Smooth muscle cell (in vitro differentiated cells): Measurements from ENCODE around the gene SERTAD1. TPM values are rescaled to one million over a fixed set of nuclear protein-coding genes. Genes with fewer than 3 reads are reported as not detected.

Experiments used
- DNase-seq: peaks from one replicate; lab custom pipeline; 2025; ENCODE audit not compliant: unreplicated experiment; lab: John Stamatoyannopoulos, UW
- H2AFZ ChIP-seq: fragments of 200-600 bp; sonication (generic); 2 replicates; pipeline ENCODE4 v1.6.0; 2016; ENCODE audit warnings: antibody characterized with exemption, low read depth, mild to moderate bottlenecking
- H3F3A ChIP-seq: fragments of 200-600 bp; sonication (generic); 2 replicates; pipeline ENCODE4 v1.6.0; 2017; ENCODE audit warnings: antibody characterized with exemption, low read depth
- H3K27ac ChIP-seq: fragments of 200-600 bp; sonication (generic); 2 replicates; pipeline ENCODE4 v1.5.1; 2016; ENCODE audit warnings: low read depth, mild to moderate bottlenecking
- H3K27me3 ChIP-seq: fragments of 200-600 bp; sonication (generic); 2 replicates; pipeline ENCODE4 v1.6.1; 2016; ENCODE audit warnings: low read depth, mild to moderate bottlenecking
- H3K36me3 ChIP-seq: fragments of 200-600 bp; sonication (generic); 2 replicates; pipeline ENCODE4 v1.5.1; 2016; ENCODE audit warnings: low read depth
- H3K4me1 ChIP-seq: fragments of 200-600 bp; sonication (generic); 2 replicates; pipeline ENCODE4 v1.5.1; 2016; ENCODE audit warnings: low read depth
- H3K4me2 ChIP-seq: fragments of 200-600 bp; sonication (generic); 2 replicates; pipeline ENCODE4 v1.6.0; 2016; ENCODE audit warnings: mild to moderate bottlenecking
- H3K4me3 ChIP-seq: fragments of 200-600 bp; sonication (generic); 2 replicates; pipeline ENCODE4 v1.5.1; 2016; ENCODE audit warnings: mild to moderate bottlenecking
- H3K79me2 ChIP-seq: fragments of 200-600 bp; sonication (generic); 2 replicates; pipeline ENCODE4 v1.6.0; 2016; ENCODE audit warnings: low read depth, mild to moderate bottlenecking
- H3K9ac ChIP-seq: fragments of 200-600 bp; sonication (generic); 2 replicates; pipeline ENCODE4 v1.6.0; 2016; ENCODE audit warnings: low read depth
- H3K9me3 ChIP-seq: fragments of 200-600 bp; sonication (generic); replicated peaks from 2 replicates; pipeline ENCODE4 v1.5.1; 2016; ENCODE audit warnings: low read depth
- H4K20me1 ChIP-seq: fragments of 200-600 bp; sonication (generic); 2 replicates; pipeline ENCODE4 v1.6.0; 2016; ENCODE audit warnings: low read depth
- WGBS: methylation state at CpG from one replicate; pipeline ENCODE4 v1.1.7; 2016; ENCODE audit warnings: low lambda C conversion rate; 5-methylcytosine and 5-hydroxymethylcytosine counted together
- polyA plus RNA-seq: library from polyadenylated mRNA; unstranded; fragments of >200 nt; fragmentation: Nextera tagmentation; extraction: Ambion mirVana; gene quantifications from 2 replicates; pipeline ENCODE4 v1.2.1, GENCODE V29; 2016
- total RNA-seq: library from RNA; depleted of rRNA; stranded (reverse); fragments of >200 nt; gene quantifications from 2 replicates; pipeline ENCODE4 v1.2.3, GENCODE V29; 2014
- TF ChIP-seq, protein P1 (sequence below): fragments of 200-600 bp; sonication (generic); IDR thresholded peaks from 2 replicates; pipeline ENCODE4 v1.5.1; 2017; ENCODE audit warnings: borderline replicate concordance, mild to moderate bottlenecking, antibody characterized with exemption; ENCODE audit not compliant: insufficient read depth, poor library complexity, severe bottlenecking

SERTAD1 gene
- total and polyA plus RNA-seq, 2 experiments from 2014 or later: 44.0 to 67.2 TPM

DNA sequence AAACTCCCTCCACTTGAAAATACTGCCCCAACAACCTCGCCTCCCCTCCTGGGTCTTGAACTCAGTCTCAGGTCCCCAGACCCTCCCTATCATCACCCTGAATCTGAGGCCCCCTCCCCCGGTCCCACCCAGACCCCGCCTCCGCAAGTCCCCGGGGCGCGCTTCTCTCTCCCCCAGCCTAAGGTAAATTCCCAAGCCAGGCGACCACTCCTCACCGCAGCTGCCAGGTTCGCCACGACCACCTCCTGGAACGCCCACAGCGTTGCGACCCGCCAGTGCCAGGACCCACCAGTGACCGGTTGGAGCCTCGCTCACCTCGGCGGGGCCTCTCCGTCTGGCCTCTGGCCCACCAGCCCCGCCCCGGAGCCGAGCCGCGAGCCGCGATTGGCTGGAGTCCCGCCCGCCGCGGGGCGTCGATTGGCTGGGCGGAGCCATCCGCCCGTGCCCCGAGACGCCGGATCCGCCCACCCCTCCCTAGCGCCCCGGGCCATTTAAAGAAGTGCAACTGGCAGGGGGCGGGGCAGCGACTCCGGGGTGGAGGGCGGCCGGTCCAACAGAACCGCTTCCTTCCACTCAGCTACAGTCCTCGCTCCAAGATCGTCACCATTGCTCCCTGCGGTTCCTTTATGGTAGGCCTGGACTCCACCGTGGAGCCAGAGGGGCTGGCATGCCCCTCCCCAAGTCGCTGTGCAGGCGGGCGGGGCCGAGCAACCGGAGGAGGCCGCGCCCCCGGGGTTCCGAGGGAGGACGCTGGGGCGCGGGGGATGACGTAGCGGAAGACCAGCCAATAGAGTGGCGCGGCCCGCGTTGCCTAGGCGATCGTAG, 18.4 kb upstream of the SERTAD1 start, which contains the start of gene SERTAD3:
SERTAD3 (minus strand) TSS at position 336 of the 825 bp plus-strand sequence. CDS start 2,255 bp downstream, outside the sequence.
- TF ChIP-seq, protein P1, sequence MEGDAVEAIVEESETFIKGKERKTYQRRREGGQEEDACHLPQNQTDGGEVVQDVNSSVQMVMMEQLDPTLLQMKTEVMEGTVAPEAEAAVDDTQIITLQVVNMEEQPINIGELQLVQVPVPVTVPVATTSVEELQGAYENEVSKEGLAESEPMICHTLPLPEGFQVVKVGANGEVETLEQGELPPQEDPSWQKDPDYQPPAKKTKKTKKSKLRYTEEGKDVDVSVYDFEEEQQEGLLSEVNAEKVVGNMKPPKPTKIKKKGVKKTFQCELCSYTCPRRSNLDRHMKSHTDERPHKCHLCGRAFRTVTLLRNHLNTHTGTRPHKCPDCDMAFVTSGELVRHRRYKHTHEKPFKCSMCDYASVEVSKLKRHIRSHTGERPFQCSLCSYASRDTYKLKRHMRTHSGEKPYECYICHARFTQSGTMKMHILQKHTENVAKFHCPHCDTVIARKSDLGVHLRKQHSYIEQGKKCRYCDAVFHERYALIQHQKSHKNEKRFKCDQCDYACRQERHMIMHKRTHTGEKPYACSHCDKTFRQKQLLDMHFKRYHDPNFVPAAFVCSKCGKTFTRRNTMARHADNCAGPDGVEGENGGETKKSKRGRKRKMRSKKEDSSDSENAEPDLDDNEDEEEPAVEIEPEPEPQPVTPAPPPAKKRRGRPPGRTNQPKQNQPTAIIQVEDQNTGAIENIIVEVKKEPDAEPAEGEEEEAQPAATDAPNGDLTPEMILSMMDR: no peak
- peak within 1 kb of the TSS; percentile 86 for H3K27ac ChIP-seq

DNA sequence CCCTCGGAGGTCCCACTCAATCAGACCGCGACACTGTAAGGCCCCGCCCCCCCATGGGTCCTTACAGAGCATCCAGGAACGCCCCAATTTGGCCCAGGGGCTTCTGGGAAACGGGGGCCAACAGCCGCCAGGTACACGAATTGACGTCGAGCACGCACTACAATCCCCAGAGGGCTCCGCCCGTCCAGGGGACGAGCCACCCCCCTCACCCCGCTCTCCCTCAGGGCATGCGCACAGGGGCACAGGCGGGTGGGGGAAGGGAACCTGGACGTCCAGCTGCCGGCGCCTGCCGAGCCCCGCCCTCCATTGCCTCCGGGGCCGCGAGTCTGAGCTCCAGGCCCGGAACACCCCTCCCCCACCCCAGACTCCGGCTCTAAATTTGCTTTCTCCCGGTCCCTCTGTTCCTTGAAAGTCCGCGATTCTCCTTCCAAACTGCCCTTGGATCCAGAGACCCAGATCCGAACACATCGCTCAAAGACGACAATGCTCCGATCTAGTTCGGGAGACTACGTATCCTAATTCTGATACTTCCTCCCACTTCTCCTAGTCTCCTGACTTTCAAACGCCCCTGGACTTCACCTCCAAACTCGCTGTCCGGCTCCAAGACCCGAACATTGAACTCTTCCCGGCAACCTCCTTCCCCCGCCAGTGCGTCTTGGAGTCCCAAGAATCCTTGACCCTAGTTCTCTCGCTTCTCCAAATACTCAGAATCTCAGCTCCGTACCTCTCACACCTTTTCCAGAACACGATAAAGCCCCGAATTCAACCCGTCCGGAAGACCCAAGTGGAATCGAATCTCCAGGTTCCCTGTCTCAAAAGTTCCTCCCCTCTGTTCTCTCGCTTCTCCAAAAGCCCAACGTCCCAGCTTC, 17.6 kb upstream of the SERTAD1 start:
- Histone ChIP-seq H2AFZ (no peak overlapping the region), H3K4me2 (peak overlapping the region; percentile 88), H3K9ac (peak overlapping the region; percentile 90), H3K36me3 (no peaks in the 10 kb centered on the region), H4K20me1 (peaks cover 37% of the 10 kb centered on the region), H3F3A (peaks cover 36% of the 10 kb centered on the region), H3K4me3 (peak overlapping the region; percentile 92), H3K27me3 (no peaks in the 10 kb centered on the region), H3K79me2 (peaks cover 38% of the 10 kb centered on the region), H3K27ac (peak overlapping the region; percentile 86), H3K4me1 (peaks cover 24% of the 10 kb centered on the region), H3K9me3 (no peaks in the 10 kb centered on the region)
- DNase-seq: peak; percentile 98
- WGBS: 1% methylated on average over 52 of the region's 52 CpGs
- TF ChIP-seq, protein P1: no peak

More for the DNA sequence above, 18.4 kb upstream of the SERTAD1 start, which contains the start of gene SERTAD3:
- H3K4me3 ChIP-seq: peak within 1 kb of the TSS; percentile 92
- H4K20me1 ChIP-seq: peaks cover 37% of the 10 kb centered on the region
- H3K9me3 ChIP-seq: no peaks in the 10 kb centered on the region
- H3K27me3 ChIP-seq: no peaks in the 10 kb centered on the region
- peak within 1 kb of the TSS; percentile 87 for H3K4me2 ChIP-seq
- H3K4me1 ChIP-seq: peaks cover 24% of the 10 kb centered on the region
- DNase-seq: peak; percentile 98
- no peaks in the 10 kb centered on the region for H3K36me3 ChIP-seq
- peaks cover 36% of the 10 kb centered on the region for H3F3A ChIP-seq
- WGBS: 2% methylated on average over 38 of the region's 72 CpGs
- H3K9ac ChIP-seq: peak within 1 kb of the TSS; percentile 90
- peak within 1 kb of the TSS; percentile 94 for H2AFZ ChIP-seq
- peaks cover 38% of the 10 kb centered on the region for H3K79me2 ChIP-seq

DNA sequence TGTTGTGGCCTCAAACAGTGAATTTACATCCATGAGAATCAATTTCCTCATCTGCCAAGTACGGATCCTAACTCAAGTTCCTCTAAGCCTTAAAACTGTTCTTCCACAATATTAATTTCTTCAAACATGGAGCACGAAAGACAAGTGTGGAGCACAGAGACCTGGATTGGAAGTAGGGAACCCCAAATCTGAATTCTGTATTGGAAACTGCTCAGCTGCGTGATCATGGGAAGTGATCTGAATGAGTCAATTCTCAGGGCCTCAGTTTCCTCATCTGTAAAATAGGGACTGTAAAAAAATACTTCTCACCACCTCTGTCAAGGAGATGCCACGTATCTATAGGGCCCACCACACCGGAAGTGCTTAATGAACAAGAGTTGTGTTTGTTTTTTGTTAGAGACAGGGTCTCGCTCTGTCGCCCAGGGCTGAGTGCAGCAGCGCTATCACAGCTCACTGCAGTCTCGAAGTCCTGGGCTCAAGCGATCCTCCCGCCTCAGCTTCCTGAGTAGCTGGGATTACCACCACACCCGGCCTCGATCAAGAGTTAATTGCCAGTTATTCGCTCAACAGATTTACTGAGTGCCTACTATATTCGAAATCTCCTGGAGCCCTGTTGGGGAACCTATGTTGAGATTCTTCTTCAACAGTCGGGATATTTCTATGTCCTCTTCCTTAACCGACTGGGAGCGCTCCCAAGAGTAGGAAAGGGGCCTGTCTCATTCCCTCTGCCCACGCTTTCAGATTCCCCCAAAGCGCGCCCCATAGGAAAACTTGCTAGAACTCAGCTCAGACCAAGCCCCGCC, 16.7 kb upstream of the SERTAD1 start:
- H3K9me3 ChIP-seq: no peaks in the 10 kb centered on the region
- H4K20me1 ChIP-seq: peaks cover 37% of the 10 kb centered on the region
- peaks cover 24% of the 10 kb centered on the region for H3K4me1 ChIP-seq
- no peaks in the 10 kb centered on the region for H3K36me3 ChIP-seq
- H2AFZ ChIP-seq: no peak overlapping the region
- H3K4me3 ChIP-seq: peak overlapping the region; percentile 92
- H3K4me2 ChIP-seq: peak overlapping the region; percentile 88
- DNase-seq: no peak
- 20% methylated on average over 22 of the region's 22 CpGs for WGBS
- peak overlapping the region; percentile 81 for H3K27ac ChIP-seq
- no peaks in the 10 kb centered on the region for H3K27me3 ChIP-seq
- H3K79me2 ChIP-seq: peaks cover 38% of the 10 kb centered on the region
- H3K9ac ChIP-seq: peak overlapping the region; percentile 64
- peaks cover 36% of the 10 kb centered on the region for H3F3A ChIP-seq
- TF ChIP-seq, protein P1: no peak
